Transverse colon (tissue), 4 donors: ENCODE measurements around the gene CERS4. TPM values are rescaled to one million over a fixed set of nuclear protein-coding genes. Genes with fewer than 3 reads are reported as not detected.
A peak's percentile ranks its signal among the peaks of the same experiment; 100 is the strongest.

Experiments used
- DNase-seq: peaks from one replicate; pipeline ENCODE4 v3.0.0-alpha.2; 2019
- H3K27ac ChIP-seq, 4 donors: fragments of 200-600 bp; sonication (generic); 2 replicates each; pipeline ENCODE4 v1.5.1; 2016 to 2018; ENCODE audit warnings: inconsistent platforms in 4 of 4
- H3K27me3 ChIP-seq: fragments of 200-600 bp; sonication (generic); 2 replicates; pipeline ENCODE4 v1.5.1; 2017; ENCODE audit warnings: inconsistent platforms
- H3K36me3 ChIP-seq, 4 donors: fragments of 200-600 bp; sonication (generic); 2 replicates each; pipeline ENCODE4 v1.5.1; 2017 to 2019; ENCODE audit warnings: inconsistent platforms in 4 of 4
- H3K4me1 ChIP-seq, 4 donors: fragments of 200-600 bp; sonication (generic); 2 replicates each; pipeline ENCODE4 v1.5.1; 2017 to 2020; ENCODE audit warnings: inconsistent platforms in 4 of 4
- H3K4me3 ChIP-seq, 4 donors: fragments of 200-600 bp; sonication (generic); 1 replicate in 1 of 4; 2 replicates in 3 of 4; pipeline versions ENCODE4 v1.5.1 to v1.6.1; 2017 to 2019; ENCODE audit warnings: inconsistent platforms in 4 of 4
- H3K9me3 ChIP-seq, 2 donors: fragments of 200-600 bp; sonication (generic); 2 replicates each; pipeline ENCODE4 v1.5.1; 2017 to 2019; ENCODE audit warnings: inconsistent platforms in 2 of 2
- CTCF ChIP-seq, 5 experiments: fragments of 200-600 bp in 3 of 5; fragments of 450-650 bp in 2 of 5; sonication (generic) in 3 of 5; IDR thresholded peaks; 1 replicate in 2 of 5; 2 replicates in 3 of 5; pipeline ENCODE4 v1.5.1; 2016 to 2017; ENCODE audit warnings: antibody characterized with exemption in 5 of 5, inconsistent platforms in 3 of 5, mild to moderate bottlenecking in 2 of 5, moderate library complexity in 1 of 5
- EP300 ChIP-seq: sonication (generic); formaldehyde crosslinking; IDR thresholded peaks from one replicate; pipeline ENCODE4 v1.6.1; 2017; ENCODE audit warnings: antibody characterized with exemption, low read depth
- POLR2A ChIP-seq: fragments of 450-650 bp; IDR thresholded peaks from one replicate; pipeline ENCODE4 v1.6.1; 2016; ENCODE audit warnings: antibody characterized with exemption, mild to moderate bottlenecking, moderate library complexity
- POLR2AphosphoS5 ChIP-seq, 3 donors: sonication (generic); formaldehyde crosslinking; IDR thresholded peaks; one replicate each; pipeline ENCODE4 v1.6.1; 2016; ENCODE audit warnings: antibody characterized with exemption in 3 of 3
- WGBS, 2 donors: methylation state at CpG; one replicate each; pipeline ENCODE4 v1.1.5; 2018; ENCODE audit warnings: low coverage in 1 of 2; 5-methylcytosine and 5-hydroxymethylcytosine counted together
- in situ Hi-C, 4 donors: fragments of 200-750 bp; cut with MboI; loops; one replicate each; pipeline versions ENCODE4 v1.15.0 to v1.15.1; 2017; ENCODE audit warnings: low sequenced_read_pairs in 3 of 4, low pct_ligation_motif_present in 1 of 4, low pct_unique_long_range_greater_than_20kb in 1 of 4
- intact Hi-C: fragments of 100-400 bp; cut with DNase I; formaldehyde crosslinking; loops from one replicate; pipeline ENCODE4 v1.15.1; 2023; ENCODE audit warnings: low total_unique reads
- total RNA-seq, 4 donors: library from RNA; depleted of rRNA; stranded (reverse); fragments of >200 nt; gene quantifications; one replicate each; pipeline ENCODE4 v1.1.0, GENCODE V29; 2016

Gene CERS4
- total RNA-seq, 4 donors from 2014 or later: 3.4 to 58.0 (median 19.7) TPM

- DNase-seq: no peak
- peaks cover 10 to 14% (median 11%) of the 10 kb centered on the region in 4 donors for H3K4me1 ChIP-seq
- no peaks in the 10 kb centered on the region for H3K9me3 ChIP-seq
- intact Hi-C loops: no loop called here
- no peaks in the 10 kb centered on the region for H3K27me3 ChIP-seq
- no peak for TF ChIP-seq CTCF (IDR thresholded peaks at IDR 0.05)
- TF ChIP-seq POLR2AphosphoS5 (IDR thresholded peaks at IDR 0.05): no peak
- no peak for TF ChIP-seq EP300
- no peak for TF ChIP-seq POLR2A
- 72 to 100% methylated on average over 1 to 3 of the region's 3 CpGs for WGBS, 2 donors
- H3K36me3 ChIP-seq: no peaks in the 10 kb centered on the region
- no peak overlapping the region for H3K4me3 ChIP-seq
- peak overlapping the region in 1 of 4 donors; percentile 65 for H3K27ac ChIP-seq
- in situ Hi-C loops: loop anchor here in 1 of 4 donors (25.0 kb wide), 1 partner anchor 277 kb away; no protein-coding TSS in a partner anchor
These were observed 30.5 kb downstream of the CERS4 start for GRCh38 chr19:8239528-8240273.

DNA sequence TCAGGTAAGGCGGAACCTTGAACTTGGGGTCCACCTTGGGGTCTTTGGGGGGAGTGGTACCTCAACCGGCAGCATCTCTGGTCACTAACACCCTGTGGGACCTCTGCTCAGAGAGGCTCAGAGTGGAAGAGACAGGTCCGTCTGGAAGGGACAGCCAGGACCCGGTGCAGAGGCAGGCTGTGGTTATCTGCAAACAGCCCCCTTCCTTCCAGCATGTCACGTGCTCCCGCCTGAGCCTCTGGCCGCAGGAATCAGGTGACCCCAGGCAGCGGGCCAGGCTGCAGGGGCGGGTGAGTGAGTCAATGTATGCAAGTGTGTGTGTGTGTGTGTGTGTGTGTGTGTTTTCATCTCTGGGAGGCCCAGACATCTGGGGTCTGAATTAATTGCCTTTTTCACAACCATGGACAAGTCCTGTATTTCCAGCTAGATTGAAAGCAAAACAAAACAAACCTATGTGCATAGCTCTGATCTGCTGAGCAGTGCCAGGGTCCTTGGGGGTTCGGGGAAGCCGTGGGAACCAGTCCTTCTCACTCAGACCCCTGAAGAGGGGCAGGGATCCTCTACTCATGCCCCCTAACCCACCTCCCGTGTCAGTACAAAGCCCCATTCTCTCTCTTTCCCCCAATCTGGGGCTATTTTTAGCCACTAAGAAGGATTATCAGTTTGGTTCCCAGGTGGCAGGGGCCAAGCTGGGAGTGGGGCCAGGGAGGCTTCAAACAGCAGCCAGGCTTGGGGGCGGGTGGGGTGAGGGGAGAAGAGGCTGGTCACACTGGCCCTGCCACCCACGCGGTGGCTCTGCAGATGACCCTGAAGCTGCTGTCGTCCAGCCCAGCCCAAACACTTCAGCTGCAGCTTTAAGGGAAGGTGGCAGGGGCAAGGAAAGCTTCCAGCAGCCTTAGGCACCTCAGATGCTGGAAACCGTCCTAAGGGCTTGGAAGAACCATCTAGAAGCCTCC, 31.4 kb downstream of the CERS4 start:
- Histone ChIP-seq H3K27me3 (no peaks in the 10 kb centered on the region), H3K27ac (peak overlapping the region; percentile 21 to 65 (median 34)), H3K9me3 (no peaks in the 10 kb centered on the region), H3K4me3 (no peak overlapping the region), H3K4me1 (peaks cover 10 to 14% (median 11%) of the 10 kb centered on the region in 4 donors), H3K36me3 (no peaks in the 10 kb centered on the region)
- intact Hi-C loops (no loop called here), in situ Hi-C loops (loop anchor here in 1 of 4 donors (25.0 kb wide), 1 partner anchor 278 kb away; no protein-coding TSS in a partner anchor)
- whole genome bisulfite sequencing, 2 donors: 22 to 31% methylated on average over 3 to 17 of the region's 17 CpGs
- peak; percentile 82 for DNase-seq
- TF ChIP-seq POLR2AphosphoS5 (IDR thresholded peaks at IDR 0.05): peak in 1 of 3 donors; percentile 22
- TF ChIP-seq POLR2A: no peak

GRCh38 chr19:8241646-8242045, 32.5 kb downstream of the CERS4 start:
- no peak for TF ChIP-seq EP300
- no peak for TF ChIP-seq CTCF (IDR thresholded peaks at IDR 0.05)
- no peak for TF ChIP-seq POLR2AphosphoS5 (IDR thresholded peaks at IDR 0.05)
- no peak for TF ChIP-seq POLR2A
- Histone ChIP-seq H3K4me1 (peaks cover 10 to 14% (median 11%) of the 10 kb centered on the region in 4 donors), H3K27ac (no peak overlapping the region), H3K36me3 (no peaks in the 10 kb centered on the region), H3K27me3 (no peaks in the 10 kb centered on the region), H3K9me3 (no peaks in the 10 kb centered on the region), H3K4me3 (no peak overlapping the region)
- intact Hi-C loops (no loop called here), in situ Hi-C loops (loop anchor here in 1 of 4 donors (25.0 kb wide), 1 partner anchor 279 kb away; no protein-coding TSS in a partner anchor)
- WGBS, 2 donors: 86% methylated on average over 4 of the region's 4 CpGs; no CpG with 5 or more reads in 1 of the 2 donors
- no peak for DNase-seq

- H3K4me3 ChIP-seq: no peak overlapping the region
- H3K27me3 ChIP-seq: no peaks in the 10 kb centered on the region
- intact Hi-C loops: no loop called here
- TF ChIP-seq CTCF (IDR thresholded peaks at IDR 0.05) (no peak), EP300 (no peak), POLR2AphosphoS5 (IDR thresholded peaks at IDR 0.05) (no peak), POLR2A (no peak)
- no peaks in the 10 kb centered on the region for H3K36me3 ChIP-seq
- no peak overlapping the region for H3K27ac ChIP-seq
- peaks cover 10 to 14% (median 11%) of the 10 kb centered on the region in 4 donors for H3K4me1 ChIP-seq
- no peak for DNase-seq
- in situ Hi-C loops: loop anchor here in 1 of 4 donors (25.0 kb wide), 1 partner anchor 280 kb away; no protein-coding TSS in a partner anchor
- H3K9me3 ChIP-seq: no peaks in the 10 kb centered on the region
- WGBS, 2 donors: 72 to 89% methylated on average over 4 of the region's 4 CpGs
These were observed 33.1 kb downstream of the CERS4 start for GRCh38 chr19:8242211-8242821.
